Measurements from ENCODE around the gene THAP5.

THAP5 gene

GRCh38 chr7:108570146-108570755 is 745 bp upstream of the THAP5 start:
- no peaks in the 10 kb centered on the region for H3K27me3 ChIP-seq (ENCODE audit: insufficient read depth, low read depth, severe bottlenecking)
- H3K4me3 ChIP-seq (ENCODE audit: low read depth, low read length): peak overlapping the region; percentile 85
- no peaks in the 10 kb centered on the region for H3K9me3 ChIP-seq (ENCODE audit: severe bottlenecking)
- peak overlapping the region; percentile 95 for H3K27ac ChIP-seq
- H3K36me3 ChIP-seq: peaks cover 28% of the 10 kb centered on the region
- DNase-seq: peak; percentile 45
- TF ChIP-seq CTCF (IDR thresholded peaks at IDR 0.05; ENCODE audit: low read depth, low read length): no peak

- Histone ChIP-seq H3K4me3 (ENCODE audit: low read depth, low read length) (peak overlapping the region; percentile 85), H3K27ac (peak overlapping the region; percentile 93), H3K36me3 (peaks cover 21% of the 10 kb centered on the region), H3K9me3 (ENCODE audit: severe bottlenecking) (no peaks in the 10 kb centered on the region), H3K27me3 (ENCODE audit: insufficient read depth, low read depth, severe bottlenecking) (no peaks in the 10 kb centered on the region)
- DNase-seq: no peak
- TF ChIP-seq CTCF (IDR thresholded peaks at IDR 0.05; ENCODE audit: low read depth, low read length): no peak
Observed at GRCh38 chr7:108568801-108569380, 615 bp downstream of the THAP5 start.

DNA sequence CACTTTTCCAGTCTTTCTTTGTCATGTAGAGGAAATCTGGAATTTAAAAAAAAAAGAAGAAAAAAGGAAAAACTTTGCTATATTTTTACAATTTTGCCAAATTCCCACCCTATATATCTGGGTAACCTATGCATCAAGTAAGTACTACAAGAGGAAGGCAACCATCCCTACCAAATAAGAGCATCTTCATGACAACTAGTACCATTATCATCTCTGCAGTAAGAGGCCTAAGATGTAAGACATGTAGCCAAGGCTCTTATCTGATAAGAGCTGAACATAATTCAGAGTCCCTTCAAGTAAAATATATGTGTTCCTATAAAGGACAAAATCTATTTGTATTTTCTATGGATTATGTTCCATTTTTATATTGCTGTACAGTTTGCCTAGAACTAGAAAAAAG is 3.5 kb downstream of the THAP5 start:
- TF ChIP-seq CTCF (IDR thresholded peaks at IDR 0.05; ENCODE audit: low read depth, low read length): no peak
- H3K9me3 ChIP-seq (ENCODE audit: severe bottlenecking): no peaks in the 10 kb centered on the region

DNA sequence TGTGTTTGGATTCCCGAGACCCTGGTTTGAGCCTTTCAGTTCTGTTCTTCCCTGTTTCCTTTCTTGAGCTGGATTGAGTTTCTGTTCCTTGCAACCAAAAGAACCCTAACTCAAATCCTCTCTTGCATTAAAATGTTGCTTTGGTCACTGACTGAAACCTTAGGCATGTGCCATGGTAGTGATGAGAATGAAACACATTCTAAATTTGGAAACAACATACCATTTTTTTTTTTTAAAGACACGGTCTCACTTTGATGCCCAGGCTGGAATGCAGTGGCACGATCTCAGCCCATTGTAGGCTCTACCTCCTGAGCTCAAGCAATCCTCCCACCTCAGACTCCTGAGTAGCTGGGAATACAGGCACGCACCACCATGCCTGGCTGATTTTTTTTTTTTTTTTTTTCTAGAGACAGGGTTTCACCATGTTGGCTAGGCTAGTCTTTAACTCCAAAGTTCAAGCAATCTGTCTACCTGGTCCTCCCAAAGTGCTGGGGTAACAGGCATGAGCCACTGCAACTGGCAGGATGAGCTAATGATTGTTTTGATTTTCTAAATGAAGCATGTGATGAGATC is 8.4 kb downstream of the THAP5 start:
- Histone ChIP-seq H3K9me3 (ENCODE audit: severe bottlenecking) (peaks cover 9% of the 10 kb centered on the region), H3K4me3 (ENCODE audit: low read depth, low read length) (no peak overlapping the region), H3K27me3 (ENCODE audit: insufficient read depth, low read depth, severe bottlenecking) (no peaks in the 10 kb centered on the region), H3K36me3 (peaks cover 4% of the 10 kb centered on the region), H3K27ac (no peak overlapping the region)
- no peak for TF ChIP-seq CTCF (IDR thresholded peaks at IDR 0.05; ENCODE audit: low read depth, low read length)
- no peak for DNase-seq

More for the DNA sequence above, 3.5 kb downstream of the THAP5 start:
- H3K27ac ChIP-seq: no peak overlapping the region
- H3K4me3 ChIP-seq (ENCODE audit: low read depth, low read length): no peak overlapping the region
- DNase-seq: no peak
- no peaks in the 10 kb centered on the region for H3K27me3 ChIP-seq (ENCODE audit: insufficient read depth, low read depth, severe bottlenecking)
- H3K36me3 ChIP-seq: peaks cover 4% of the 10 kb centered on the region

- TF ChIP-seq CTCF (IDR thresholded peaks at IDR 0.05; ENCODE audit: low read depth, low read length): no peak
- Histone ChIP-seq H3K4me3 (ENCODE audit: low read depth, low read length) (no peak overlapping the region), H3K36me3 (no peaks in the 10 kb centered on the region; the same call in 1 of the 2 replicates), H3K27me3 (ENCODE audit: insufficient read depth, low read depth, severe bottlenecking) (no peaks in the 10 kb centered on the region), H3K27ac (no peak overlapping the region), H3K9me3 (ENCODE audit: severe bottlenecking) (peaks cover 9% of the 10 kb centered on the region)
- no peak for DNase-seq
Observed at GRCh38 chr7:108559253-108559652, 10.3 kb downstream of the THAP5 start.

Measured in WERI-Rb-1 (cell line).